Type B pancreatic cell (in vitro differentiated cells): ENCODE measurements around the gene DLG5. TPM values are rescaled to one million over a fixed set of nuclear protein-coding genes. Genes with fewer than 3 reads are reported as not detected.

Experiments used
- DNase-seq: peaks from one replicate; pipeline ENCODE4 v3.0.0; 2021; ENCODE audit warnings: mixed read lengths; ENCODE audit not compliant: unreplicated experiment; ENCODE audit errors: extremely low spot score
- H3K27ac Mint-ChIP-seq: 2 replicates; pipeline ENCODE4 v1.8.0; 2021; ENCODE audit warnings: mild to moderate bottlenecking, mixed read lengths
- H3K27me3 Mint-ChIP-seq: 2 replicates; pipeline ENCODE4 v1.8.0; 2021; ENCODE audit warnings: mixed read lengths
- H3K36me3 Mint-ChIP-seq: 2 replicates; pipeline ENCODE4 v1.8.0; 2021; ENCODE audit warnings: mixed read lengths
- H3K4me1 Mint-ChIP-seq: one replicate; pipeline ENCODE4 v1.8.0; 2021; ENCODE audit warnings: mixed read lengths; ENCODE audit not compliant: unreplicated experiment
- H3K4me3 Mint-ChIP-seq: 2 replicates; pipeline ENCODE4 v1.8.0; 2021; ENCODE audit warnings: mild to moderate bottlenecking, mixed read lengths
- H3K9me3 Mint-ChIP-seq: 2 replicates; pipeline ENCODE4 v1.8.0; 2021; ENCODE audit warnings: mixed read lengths
- CTCF ChIP-seq: fragments of 200-600 bp; sonication (generic); conservative IDR thresholded peaks from 2 replicates; pipeline ENCODE4 v1.5.0; 2021; ENCODE audit warnings: antibody characterized with exemption, mild to moderate bottlenecking
- total RNA-seq: library from RNA; stranded (reverse); gene quantifications from 2 replicates; pipeline ENCODE4 v1.2.1, GENCODE V29; 2021; ENCODE audit warnings: low replicate concordance

Gene DLG5
- total RNA-seq, 1 donor from 2014 or later = 80.0 TPM

DNA sequence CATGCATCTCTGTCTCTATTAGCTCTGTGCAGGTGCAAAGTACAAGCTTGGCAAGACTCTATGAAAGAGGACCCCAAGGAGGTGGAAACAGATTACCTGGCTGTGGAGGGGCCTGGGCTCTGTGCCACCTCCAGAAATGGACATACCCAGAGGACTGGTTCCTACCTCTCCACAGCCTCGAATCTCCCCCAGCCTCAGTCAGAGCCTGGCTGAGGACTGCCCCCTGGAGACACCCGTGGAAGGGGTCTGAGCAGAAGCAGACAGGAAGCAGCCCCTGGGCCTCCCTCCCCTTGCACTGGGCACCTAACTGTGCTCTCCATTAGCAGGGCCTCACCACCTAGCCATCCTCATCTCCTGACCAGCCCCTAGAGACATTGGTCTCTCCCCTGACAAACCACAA lies 92.0 kb downstream of the DLG5 start:
- Mint-ChIP-seq H3K4me1 (peaks cover 11% of the 10 kb centered on the region), H3K36me3 (peaks cover 16% of the 10 kb centered on the region), H3K27me3 (no peaks in the 10 kb centered on the region), H3K9me3 (no peaks in the 10 kb centered on the region), H3K27ac (no peak overlapping the region), H3K4me3 (no peak overlapping the region)
- no peak for DNase-seq
- TF ChIP-seq CTCF = no peak

DNA sequence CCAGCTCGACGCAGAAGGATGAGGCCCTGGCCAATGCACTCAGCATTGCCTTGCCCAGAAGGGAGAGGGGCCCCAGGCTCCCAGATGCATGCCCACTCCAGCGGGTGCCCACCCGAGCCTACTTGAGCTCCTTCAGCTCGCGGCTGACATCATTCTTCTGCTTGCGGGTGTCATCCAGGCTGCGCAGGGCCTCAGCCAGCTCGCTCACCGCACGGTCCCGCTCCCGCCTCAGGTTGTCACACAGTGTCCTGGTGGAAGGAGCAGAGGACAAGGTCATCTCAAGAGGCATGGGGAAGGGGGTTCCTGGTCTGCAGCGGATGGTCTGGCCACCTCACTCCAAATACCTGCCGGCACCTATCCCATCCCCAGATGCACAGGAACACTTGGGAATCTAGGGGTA lies 92.8 kb downstream of the DLG5 start:
- peaks cover 19% of the 10 kb centered on the region for H3K36me3 Mint-ChIP-seq
- no peak for DNase-seq
- H3K4me3 Mint-ChIP-seq = no peak overlapping the region

DNA sequence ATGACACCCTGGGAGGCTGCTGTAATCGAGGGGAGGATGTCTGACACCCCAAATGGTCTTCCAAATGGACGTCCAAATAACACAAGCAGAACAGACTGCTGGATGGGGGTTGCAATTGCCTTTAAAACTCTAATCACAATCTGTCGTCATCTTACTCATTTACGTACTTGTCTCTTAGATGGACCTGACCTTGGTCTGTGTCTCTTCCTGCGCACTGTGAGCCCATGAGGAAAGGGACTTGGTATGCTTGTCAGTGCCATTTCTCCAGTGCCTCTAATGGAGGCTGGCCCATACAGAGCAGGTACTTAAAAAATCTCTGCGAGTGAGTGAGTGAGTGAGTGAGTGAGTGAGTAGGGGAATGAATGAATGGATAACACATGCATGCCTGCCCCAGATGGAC lies 93.3 kb downstream of the DLG5 start:
- Mint-ChIP-seq H3K36me3 (peaks cover 24% of the 10 kb centered on the region), H3K9me3 (no peaks in the 10 kb centered on the region), H3K4me1 (peaks cover 9% of the 10 kb centered on the region), H3K27me3 (no peaks in the 10 kb centered on the region), H3K4me3 (no peak overlapping the region), H3K27ac (no peak overlapping the region)
- DNase-seq = no peak
- TF ChIP-seq CTCF = no peak

More for the DNA sequence above, 92.8 kb downstream of the DLG5 start:
- Mint-ChIP-seq H3K27ac (no peak overlapping the region), H3K9me3 (no peaks in the 10 kb centered on the region), H3K27me3 (no peaks in the 10 kb centered on the region), H3K4me1 (peaks cover 11% of the 10 kb centered on the region)
- TF ChIP-seq CTCF = no peak

DNA sequence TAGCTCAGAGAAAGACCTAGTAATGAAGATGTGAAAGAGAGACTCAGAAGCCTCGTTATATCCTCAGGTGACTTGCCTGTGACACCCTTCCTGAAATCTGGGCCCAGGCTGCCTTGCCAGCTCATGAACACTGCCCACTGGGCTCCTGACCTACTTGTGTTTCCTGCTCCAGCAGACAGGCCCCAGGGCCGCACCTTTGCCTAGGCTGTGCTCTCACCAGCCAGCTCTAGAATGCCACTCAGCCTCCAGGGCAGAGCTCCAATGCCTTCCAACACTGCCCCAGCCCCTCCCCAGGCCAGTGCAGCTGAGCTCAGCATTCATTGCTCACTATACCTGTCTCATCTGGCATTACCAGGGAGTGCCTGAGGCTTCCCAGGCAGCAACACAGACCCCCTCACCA lies 94.3 kb downstream of the DLG5 start:
- TF ChIP-seq CTCF = no peak
- no peak for DNase-seq
- H3K36me3 Mint-ChIP-seq = peaks cover 28% of the 10 kb centered on the region
- no peak overlapping the region for H3K4me3 Mint-ChIP-seq
- no peaks in the 10 kb centered on the region for H3K27me3 Mint-ChIP-seq
- no peaks in the 10 kb centered on the region for H3K9me3 Mint-ChIP-seq
- H3K4me1 Mint-ChIP-seq = peaks cover 5% of the 10 kb centered on the region
- no peak overlapping the region for H3K27ac Mint-ChIP-seq

DNA sequence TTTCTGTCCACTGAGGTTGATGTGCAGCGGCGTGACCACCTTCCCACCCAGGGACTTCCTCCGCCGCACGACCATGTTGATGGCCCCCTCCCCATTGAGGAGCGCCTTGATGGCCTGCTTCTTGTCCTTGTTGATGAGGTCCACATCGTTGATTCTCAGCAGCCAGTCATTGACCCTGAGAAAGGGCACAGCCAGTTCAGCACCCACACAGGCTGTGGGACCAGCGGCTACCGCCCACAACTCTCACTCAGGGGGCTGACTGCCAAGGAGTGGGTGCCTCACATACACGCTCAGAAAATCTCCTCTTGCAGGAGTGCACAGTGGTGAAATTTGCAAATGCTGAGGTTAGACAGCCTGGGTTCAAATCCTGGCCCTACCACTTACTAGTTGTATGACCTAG lies 97.2 kb downstream of the DLG5 start:
- no peaks in the 10 kb centered on the region for H3K9me3 Mint-ChIP-seq
- peaks cover 25% of the 10 kb centered on the region for H3K36me3 Mint-ChIP-seq
- H3K4me1 Mint-ChIP-seq = no peaks in the 10 kb centered on the region
- H3K27ac Mint-ChIP-seq = no peak overlapping the region
- no peak for TF ChIP-seq CTCF
- H3K4me3 Mint-ChIP-seq = no peak overlapping the region
- no peak for DNase-seq
- no peaks in the 10 kb centered on the region for H3K27me3 Mint-ChIP-seq

DNA sequence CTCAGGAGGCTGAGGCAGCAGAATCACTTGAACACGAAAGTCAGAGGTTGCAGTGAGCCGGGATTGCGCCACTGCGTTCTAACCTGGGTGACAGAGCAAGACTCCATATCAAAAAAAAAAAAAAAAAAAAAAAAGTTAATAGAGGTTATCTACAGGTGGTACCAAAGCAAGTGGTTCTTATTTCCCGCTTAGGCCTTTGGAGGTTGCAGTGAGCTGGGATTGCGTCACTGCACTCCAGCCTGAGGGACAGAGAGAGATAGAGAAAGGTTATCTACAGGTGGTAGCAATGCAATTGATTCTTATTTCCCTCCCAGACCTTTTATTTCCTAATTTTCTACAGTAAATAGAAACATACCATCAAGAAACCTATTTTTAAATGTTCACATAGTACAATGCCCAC lies 98.2 kb downstream of the DLG5 start:
- Mint-ChIP-seq H3K4me1 (no peaks in the 10 kb centered on the region), H3K27me3 (no peaks in the 10 kb centered on the region), H3K4me3 (no peak overlapping the region), H3K36me3 (peaks cover 30% of the 10 kb centered on the region), H3K27ac (no peak overlapping the region), H3K9me3 (no peaks in the 10 kb centered on the region)
- no peak for TF ChIP-seq CTCF
- no peak for DNase-seq
